ENCODE data around the gene CCDC148.

DNA sequence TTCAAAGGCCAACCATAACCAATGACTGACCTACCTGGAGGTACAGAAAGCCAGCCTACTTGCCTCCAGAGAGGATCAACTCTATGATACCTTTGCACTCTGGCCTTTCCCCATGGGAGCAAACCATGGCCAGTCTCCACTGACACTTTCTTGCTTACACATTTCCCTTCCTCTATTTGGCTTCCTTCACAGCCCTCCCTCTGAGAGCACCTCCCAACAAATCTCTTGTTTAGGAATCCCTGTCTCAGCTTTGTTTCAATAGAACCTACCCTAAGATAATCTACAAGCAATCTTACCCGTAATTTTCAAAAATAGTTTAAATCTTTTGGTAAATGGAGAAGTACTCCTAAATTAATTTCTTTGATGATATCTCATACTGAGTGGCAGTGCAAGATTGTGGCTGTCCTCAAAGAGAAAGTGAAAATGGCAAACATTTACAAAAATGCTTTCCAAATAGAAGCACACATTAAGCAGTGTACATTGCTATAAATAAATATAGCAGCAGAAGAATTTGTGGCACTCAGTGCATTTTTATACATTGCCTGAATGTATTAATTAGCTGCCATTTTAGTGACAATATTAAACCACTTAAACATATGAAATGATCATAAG, 140.6 kb downstream of the CCDC148 start:
- TF ChIP-seq, protein P1, sequence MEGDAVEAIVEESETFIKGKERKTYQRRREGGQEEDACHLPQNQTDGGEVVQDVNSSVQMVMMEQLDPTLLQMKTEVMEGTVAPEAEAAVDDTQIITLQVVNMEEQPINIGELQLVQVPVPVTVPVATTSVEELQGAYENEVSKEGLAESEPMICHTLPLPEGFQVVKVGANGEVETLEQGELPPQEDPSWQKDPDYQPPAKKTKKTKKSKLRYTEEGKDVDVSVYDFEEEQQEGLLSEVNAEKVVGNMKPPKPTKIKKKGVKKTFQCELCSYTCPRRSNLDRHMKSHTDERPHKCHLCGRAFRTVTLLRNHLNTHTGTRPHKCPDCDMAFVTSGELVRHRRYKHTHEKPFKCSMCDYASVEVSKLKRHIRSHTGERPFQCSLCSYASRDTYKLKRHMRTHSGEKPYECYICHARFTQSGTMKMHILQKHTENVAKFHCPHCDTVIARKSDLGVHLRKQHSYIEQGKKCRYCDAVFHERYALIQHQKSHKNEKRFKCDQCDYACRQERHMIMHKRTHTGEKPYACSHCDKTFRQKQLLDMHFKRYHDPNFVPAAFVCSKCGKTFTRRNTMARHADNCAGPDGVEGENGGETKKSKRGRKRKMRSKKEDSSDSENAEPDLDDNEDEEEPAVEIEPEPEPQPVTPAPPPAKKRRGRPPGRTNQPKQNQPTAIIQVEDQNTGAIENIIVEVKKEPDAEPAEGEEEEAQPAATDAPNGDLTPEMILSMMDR (IDR thresholded peaks at IDR 0.05) = no peak
- no peak for TF ChIP-seq POLR2A (IDR thresholded peaks at IDR 0.05)

Measured in Peyer's patch (tissue), 4 donors.